Astrocyte of the spinal cord (primary cell): ENCODE data around the gene GPHN.

Experiments used
- DNase-seq: peaks from one replicate; pipeline ENCODE4 v3.0.0; 2011; ENCODE audit warnings: low read depth, low spot score
- H3K4me3 ChIP-seq: 2 replicates; pipeline ENCODE4 v1.5.1; 2011; ENCODE audit warnings: low read depth, mild to moderate bottlenecking, low read length, moderate library complexity
- in situ Hi-C: cut with HindIII; loops from 2 replicates; pipeline ENCODE4 v1.10.0; 2017; ENCODE audit warnings: low sequenced_read_pairs
- TF ChIP-seq, protein P1 (sequence below): IDR thresholded peaks from 2 replicates; pipeline ENCODE4 v1.5.1; 2012; ENCODE audit warnings: low read depth, mild to moderate bottlenecking, low read length, inconsistent platforms

Gene GPHN

DNA sequence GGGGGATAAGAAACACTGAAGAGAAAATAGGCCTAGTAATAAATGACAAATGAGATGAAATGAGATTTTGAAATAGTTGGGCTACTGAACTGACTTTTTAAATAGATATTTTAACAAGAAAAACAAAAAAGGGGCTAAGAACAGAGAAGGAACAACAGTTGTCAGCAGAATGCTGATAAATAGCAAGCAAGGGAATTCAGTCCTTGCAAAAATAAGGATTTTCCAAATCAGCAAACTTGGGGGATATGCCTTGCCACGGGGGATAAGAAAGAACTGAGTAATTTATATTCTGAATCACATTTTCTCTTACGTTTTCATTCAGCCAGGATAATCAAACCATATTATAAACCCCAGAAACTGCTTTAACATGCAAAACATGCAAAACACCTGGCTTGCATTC lies 34.7 kb upstream of the GPHN start:
- in situ Hi-C loops, result no loop called here
- H3K4me3 ChIP-seq, result no peak overlapping the region
- DNase-seq, result no peak
- TF ChIP-seq, protein P1, sequence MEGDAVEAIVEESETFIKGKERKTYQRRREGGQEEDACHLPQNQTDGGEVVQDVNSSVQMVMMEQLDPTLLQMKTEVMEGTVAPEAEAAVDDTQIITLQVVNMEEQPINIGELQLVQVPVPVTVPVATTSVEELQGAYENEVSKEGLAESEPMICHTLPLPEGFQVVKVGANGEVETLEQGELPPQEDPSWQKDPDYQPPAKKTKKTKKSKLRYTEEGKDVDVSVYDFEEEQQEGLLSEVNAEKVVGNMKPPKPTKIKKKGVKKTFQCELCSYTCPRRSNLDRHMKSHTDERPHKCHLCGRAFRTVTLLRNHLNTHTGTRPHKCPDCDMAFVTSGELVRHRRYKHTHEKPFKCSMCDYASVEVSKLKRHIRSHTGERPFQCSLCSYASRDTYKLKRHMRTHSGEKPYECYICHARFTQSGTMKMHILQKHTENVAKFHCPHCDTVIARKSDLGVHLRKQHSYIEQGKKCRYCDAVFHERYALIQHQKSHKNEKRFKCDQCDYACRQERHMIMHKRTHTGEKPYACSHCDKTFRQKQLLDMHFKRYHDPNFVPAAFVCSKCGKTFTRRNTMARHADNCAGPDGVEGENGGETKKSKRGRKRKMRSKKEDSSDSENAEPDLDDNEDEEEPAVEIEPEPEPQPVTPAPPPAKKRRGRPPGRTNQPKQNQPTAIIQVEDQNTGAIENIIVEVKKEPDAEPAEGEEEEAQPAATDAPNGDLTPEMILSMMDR, result no peak

DNA sequence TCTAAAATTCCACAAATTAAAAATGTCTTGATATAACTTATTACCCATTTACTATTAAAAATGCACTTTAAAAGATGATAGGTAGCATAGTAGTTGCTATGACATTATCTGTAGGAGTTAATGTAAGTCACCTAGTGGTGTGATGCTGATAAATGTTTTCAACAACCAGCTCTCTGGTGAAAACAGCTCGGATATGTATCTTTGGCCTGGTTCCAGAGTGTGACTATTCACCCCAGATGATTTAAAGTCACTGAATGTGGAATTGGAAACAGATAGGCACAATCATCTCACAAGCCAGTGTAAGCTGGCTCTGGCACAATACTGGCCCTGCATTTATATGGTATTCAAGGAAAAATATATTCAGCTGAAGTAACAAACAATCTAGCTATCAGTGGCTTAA lies 31.0 kb upstream of the GPHN start:
- in situ Hi-C loops, result no loop called here
- no peak overlapping the region for H3K4me3 ChIP-seq
- peak; percentile 19 for DNase-seq
- TF ChIP-seq, protein P1, result no peak

- no peak for DNase-seq
- H3K4me3 ChIP-seq, result no peak overlapping the region
- in situ Hi-C loops, result no loop called here
- TF ChIP-seq, protein P1, result no peak
Measured at GRCh38 chr14:66477567-66477966, 30.4 kb upstream of the GPHN start.

DNA sequence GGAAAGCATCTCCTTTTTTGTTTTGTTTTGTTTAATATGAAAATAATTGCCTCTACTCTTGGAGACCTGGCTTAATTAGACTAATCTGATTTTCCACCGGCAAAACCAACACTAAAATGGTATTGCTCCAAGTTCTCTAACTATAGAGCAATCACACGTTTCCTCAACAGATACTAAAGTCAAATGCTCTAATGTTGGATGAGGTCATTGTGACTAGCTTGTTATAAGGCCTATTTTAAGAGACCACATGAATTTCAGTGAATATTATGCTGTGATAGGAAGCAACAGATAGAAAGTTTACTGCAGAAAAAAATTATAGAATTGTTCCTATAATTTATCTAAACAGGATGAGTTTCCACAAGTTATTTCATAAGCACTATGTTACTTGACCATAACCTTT lies 25.1 kb upstream of the GPHN start:
- DNase-seq, result no peak
- TF ChIP-seq, protein P1, result no peak
- in situ Hi-C loops, result no loop called here
- H3K4me3 ChIP-seq, result no peak overlapping the region

- no peak for DNase-seq
- H3K4me3 ChIP-seq, result no peak overlapping the region
- in situ Hi-C loops, result no loop called here
- TF ChIP-seq, protein P1, result no peak
Measured at GRCh38 chr14:66483322-66483721, 24.6 kb upstream of the GPHN start.

- in situ Hi-C loops, result no loop called here
- no peak overlapping the region for H3K4me3 ChIP-seq
- TF ChIP-seq, protein P1, result no peak
- no peak for DNase-seq
Measured at GRCh38 chr14:66485029-66485428, 22.9 kb upstream of the GPHN start.

- DNase-seq, result no peak
- in situ Hi-C loops, result no loop called here
- TF ChIP-seq, protein P1, result no peak
- H3K4me3 ChIP-seq, result no peak within 1 kb of the TSS
Measured at GRCh38 chr14:66485910-66486421, 22.0 kb upstream of the GPHN start, which contains the start of gene CCDC196. Gene CCDC196, plus strand, starts transcription at chr14:66486371. Its CDS starts 132 bp downstream, at chr14:66486503.
